ENCODE measurements around the gene FOXA3. TPM values are rescaled to one million over a fixed set of nuclear protein-coding genes. Genes with fewer than 3 reads are reported as not detected.
A peak's percentile ranks its signal among the peaks of the same experiment; 100 is the strongest.

The FOXA3 gene
- total RNA-seq, 1 experiment from 2014 or later = 22.2 TPM

DNA sequence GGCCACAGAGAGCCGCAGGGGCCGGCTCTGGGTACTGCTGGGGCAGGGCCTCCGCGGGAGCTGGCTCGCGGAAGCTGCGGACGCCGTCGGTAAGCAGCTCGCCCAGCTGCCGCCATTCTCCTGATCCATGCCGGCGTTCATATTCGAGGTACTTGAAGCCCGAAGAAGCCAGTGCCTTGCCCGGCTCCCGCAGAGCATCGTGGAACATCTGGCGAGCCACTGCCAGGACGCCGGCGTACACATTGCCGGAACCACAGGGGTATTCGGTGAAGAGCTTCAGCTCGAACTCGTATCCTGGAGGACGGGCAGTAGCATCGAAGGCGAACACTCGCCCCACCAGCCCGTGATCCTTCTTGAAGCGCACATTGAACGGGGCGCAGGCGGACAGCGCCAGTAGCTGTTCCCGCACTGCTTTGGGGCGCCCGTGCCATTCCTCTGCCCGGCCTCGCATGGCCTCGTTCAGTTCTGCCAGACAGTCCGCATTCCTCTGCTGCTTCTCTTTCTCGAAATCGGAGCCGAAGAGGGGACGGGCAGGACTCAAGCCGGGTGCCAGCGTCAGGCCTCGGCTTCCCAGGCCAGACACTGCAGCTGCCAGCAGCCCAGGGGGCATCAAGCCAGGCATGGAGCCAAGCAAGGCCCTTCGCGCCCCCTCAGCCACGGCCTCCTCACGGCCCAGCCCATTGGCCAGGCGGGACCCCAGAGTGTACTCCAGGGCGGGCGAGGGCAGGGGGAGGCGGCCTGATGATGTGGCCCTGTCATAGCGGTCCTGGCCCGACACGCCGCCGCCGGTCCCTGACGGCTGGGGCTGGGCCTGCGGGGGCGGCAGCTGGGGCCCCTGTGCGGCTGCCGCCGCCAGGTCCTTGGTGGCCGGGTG is 20.8 kb downstream of the FOXA3 start:
- TF ChIP-seq, protein P1, sequence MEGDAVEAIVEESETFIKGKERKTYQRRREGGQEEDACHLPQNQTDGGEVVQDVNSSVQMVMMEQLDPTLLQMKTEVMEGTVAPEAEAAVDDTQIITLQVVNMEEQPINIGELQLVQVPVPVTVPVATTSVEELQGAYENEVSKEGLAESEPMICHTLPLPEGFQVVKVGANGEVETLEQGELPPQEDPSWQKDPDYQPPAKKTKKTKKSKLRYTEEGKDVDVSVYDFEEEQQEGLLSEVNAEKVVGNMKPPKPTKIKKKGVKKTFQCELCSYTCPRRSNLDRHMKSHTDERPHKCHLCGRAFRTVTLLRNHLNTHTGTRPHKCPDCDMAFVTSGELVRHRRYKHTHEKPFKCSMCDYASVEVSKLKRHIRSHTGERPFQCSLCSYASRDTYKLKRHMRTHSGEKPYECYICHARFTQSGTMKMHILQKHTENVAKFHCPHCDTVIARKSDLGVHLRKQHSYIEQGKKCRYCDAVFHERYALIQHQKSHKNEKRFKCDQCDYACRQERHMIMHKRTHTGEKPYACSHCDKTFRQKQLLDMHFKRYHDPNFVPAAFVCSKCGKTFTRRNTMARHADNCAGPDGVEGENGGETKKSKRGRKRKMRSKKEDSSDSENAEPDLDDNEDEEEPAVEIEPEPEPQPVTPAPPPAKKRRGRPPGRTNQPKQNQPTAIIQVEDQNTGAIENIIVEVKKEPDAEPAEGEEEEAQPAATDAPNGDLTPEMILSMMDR (conservative IDR thresholded peaks at IDR 0.05) = no peak
- Histone ChIP-seq H3K23me2 (ENCODE audit: insufficient read length, low read depth, low read length, poor library complexity, severe bottlenecking) (peaks cover 19% of the 10 kb centered on the region), H3T11ph (ENCODE audit: low read length) (no peak overlapping the region), H2BK20ac (ENCODE audit: low read depth, low read length, poor library complexity, severe bottlenecking) (no peak overlapping the region), H3K14ac (ENCODE audit: insufficient read depth, low read length) (peak overlapping the region; percentile 89), H3K79me1 (ENCODE audit: insufficient read depth, low read depth, low read length, poor library complexity, severe bottlenecking) (no peaks in the 10 kb centered on the region), H3K9ac (ENCODE audit: extremely low read depth, insufficient read length, low read length) (no peak overlapping the region), H3K79me2 (ENCODE audit: insufficient read depth, low read length) (no peaks in the 10 kb centered on the region), H4K91ac (ENCODE audit: insufficient read length, low read depth, low read length) (no peak overlapping the region), H4K5ac (ENCODE audit: insufficient read length, low read depth, low read length) (no peak overlapping the region), H3K18ac (ENCODE audit: insufficient read length, low read depth, low read length) (no peak overlapping the region), H3K27ac (ENCODE audit: insufficient read length, low read depth, low read length) (no peak overlapping the region), H3K4ac (ENCODE audit: low read depth, low read length) (no peak overlapping the region), H3K9me3 (ENCODE audit: control insufficient read depth, low read depth, low read length) (no peaks in the 10 kb centered on the region), H3K56ac (ENCODE audit: insufficient read length, low read depth, low read length) (no peak overlapping the region), H4K20me1 (ENCODE audit: control insufficient read depth, insufficient read depth, insufficient read length) (no peaks in the 10 kb centered on the region), H3K4me2 (ENCODE audit: insufficient read depth, insufficient read length, low read length) (peak overlapping the region; percentile 76), H2BK15ac (ENCODE audit: low read depth, low read length) (no peak overlapping the region), H2BK120ac (ENCODE audit: low read depth, low read length, poor library complexity, severe bottlenecking) (no peak overlapping the region), H2AK5ac (ENCODE audit: insufficient read length, low read length) (no peak overlapping the region), H3K4me1 (ENCODE audit: insufficient read depth, low read length) (peaks cover 2% of the 10 kb centered on the region; the same call in 1 of the 2 replicates), H2BK12ac (ENCODE audit: insufficient read length, low read depth, low read length) (no peak overlapping the region), H4K8ac (replicated peaks; ENCODE audit: insufficient read length, low read depth, low read length) (no peak overlapping the region), H2AFZ (ENCODE audit: low read length) (no peak overlapping the region), H3K27me3 (ENCODE audit: insufficient read depth, low read length) (no peaks in the 10 kb centered on the region), H3K23ac (ENCODE audit: insufficient read length, low read depth, low read length) (no peak overlapping the region), H2BK5ac (ENCODE audit: insufficient read length, low read length) (no peak overlapping the region)
- Mint-ChIP-seq H3K4me3 (peak overlapping the region; percentile 75 to 87), H3K4me1 (peaks cover 26 to 35% of the 10 kb centered on the region in 2 experiments), H3K27ac (peak overlapping the region in 1 of 3 experiments; percentile 35; a peak in 1 of 7 replicates), H3K9me3 (no peaks in the 10 kb centered on the region), H3K36me3 (ENCODE audit: insufficient read depth in 1 of 3, low read depth in 3 of 3) (peaks cover 2 to 5% (median 4%) of the 10 kb centered on the region in 3 experiments; a peak in 4 of 7 replicates), H3K27me3 (ENCODE audit: low read depth) (peaks cover 4% of the 10 kb centered on the region; the same call in 1 of the 2 replicates)
- DNase-seq = peak; percentile 47
- no CpG with 5 or more reads among the region's 72 CpGs for WGBS (ENCODE audit: extremely low coverage, insufficient read length, low lambda C conversion rate)
